HG03064 (cell line): ENCODE data around the gene PPP1R2.
"Not testable (repeated sequence)": the region's sequence is repeated elsewhere in the genome, so short reads cannot be mapped to it uniquely, and the experiment has no call there.

ENCODE experiments used
- ATAC-seq: cut with Tn5 transposase; IDR thresholded peaks from one replicate; pipeline ENCODE4 v1.9.1; 2021; ENCODE audit warnings: low read depth; ENCODE audit not compliant: unreplicated experiment

PPP1R2 gene

GRCh38 chr3:195540511-195540910, 2.6 kb downstream of the PPP1R2 start:
- ATAC-seq = no peak

- ATAC-seq = no peak
Measured at GRCh38 chr3:195540027-195540426, 3.1 kb downstream of the PPP1R2 start.

- no peak for ATAC-seq
Measured at GRCh38 chr3:195539479-195539878, 3.6 kb downstream of the PPP1R2 start.

- ATAC-seq = peak; percentile 39
Measured at GRCh38 chr3:195537995-195538394, 5.1 kb downstream of the PPP1R2 start.

GRCh38 chr3:195535293-195535692, 7.8 kb downstream of the PPP1R2 start:
- ATAC-seq = no peak

GRCh38 chr3:195532834-195533233, 10.3 kb downstream of the PPP1R2 start:
- no peak for ATAC-seq

GRCh38 chr3:195532345-195532744, 10.8 kb downstream of the PPP1R2 start:
- ATAC-seq = no peak

- no peak for ATAC-seq
Measured at GRCh38 chr3:195531683-195532082, 11.4 kb downstream of the PPP1R2 start.

GRCh38 chr3:195526492-195526891, 16.6 kb downstream of the PPP1R2 start:
- no peak for ATAC-seq

GRCh38 chr3:195524171-195524896, 18.8 kb downstream of the PPP1R2 start:
- ATAC-seq = no peak

GRCh38 chr3:195522254-195523023, 20.7 kb downstream of the PPP1R2 start:
- no peak for ATAC-seq

- no peak for ATAC-seq
Measured at GRCh38 chr3:195517030-195517429, 26.1 kb downstream of the PPP1R2 start.

GRCh38 chr3:195514610-195515235, 28.4 kb downstream of the PPP1R2 start:
- ATAC-seq = not testable (repeated sequence)

- no peak for ATAC-seq
Measured at GRCh38 chr3:195512798-195513345, 30.3 kb downstream of the PPP1R2 start.

- ATAC-seq = no peak
Measured at GRCh38 chr3:195511136-195511535, 32.0 kb downstream of the PPP1R2 start.

- ATAC-seq = no peak
Measured at GRCh38 chr3:195508185-195508584, 34.9 kb downstream of the PPP1R2 start.

- no peak for ATAC-seq
Measured at GRCh38 chr3:195475614-195476013, 67.5 kb downstream of the PPP1R2 start.

- not testable (repeated sequence) for ATAC-seq
Measured at GRCh38 chr3:195475116-195475515, 68.0 kb downstream of the PPP1R2 start.

GRCh38 chr3:195468841-195469240, 74.3 kb downstream of the PPP1R2 start:
- ATAC-seq = no peak

GRCh38 chr3:195468391-195468776, 74.7 kb downstream of the PPP1R2 start:
- ATAC-seq = no peak
